Glomerular visceral epithelial cell (primary cell): Measurements from ENCODE around the gene SPACA6.
A peak's percentile ranks its signal among the peaks of the same experiment; 100 is the strongest.

ENCODE experiments used
- DNase-seq: peaks from one replicate; pipeline ENCODE4 v3.0.0-alpha.2; 2016; ENCODE audit errors: extremely low spot score

Gene SPACA6

GRCh38 chr19:51703575-51704515, 10.7 kb downstream of the SPACA6 start:
- DNase-seq: peak; percentile 92

GRCh38 chr19:51704626-51705025, 11.5 kb downstream of the SPACA6 start:
- no peak for DNase-seq

DNA sequence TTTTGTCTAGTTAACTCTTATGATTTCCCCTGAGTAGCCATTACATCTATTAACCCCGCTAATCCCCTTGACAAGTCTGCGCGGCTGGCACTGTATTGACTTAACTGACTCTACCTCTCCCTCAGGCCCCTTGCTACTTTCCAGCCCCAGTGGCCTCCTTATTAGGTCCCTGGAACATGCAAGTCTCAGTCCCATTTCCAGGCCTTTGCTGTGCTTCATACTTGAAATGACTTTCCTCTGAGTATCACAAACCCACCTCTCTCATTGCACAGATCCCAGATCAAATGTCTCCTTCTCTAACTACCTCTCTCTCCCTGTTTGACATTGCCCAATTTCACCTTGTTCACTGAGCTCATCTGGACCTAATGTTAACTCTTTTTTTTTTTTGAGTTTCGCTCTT, 13.2 kb downstream of the SPACA6 start:
- no peak for DNase-seq

DNA sequence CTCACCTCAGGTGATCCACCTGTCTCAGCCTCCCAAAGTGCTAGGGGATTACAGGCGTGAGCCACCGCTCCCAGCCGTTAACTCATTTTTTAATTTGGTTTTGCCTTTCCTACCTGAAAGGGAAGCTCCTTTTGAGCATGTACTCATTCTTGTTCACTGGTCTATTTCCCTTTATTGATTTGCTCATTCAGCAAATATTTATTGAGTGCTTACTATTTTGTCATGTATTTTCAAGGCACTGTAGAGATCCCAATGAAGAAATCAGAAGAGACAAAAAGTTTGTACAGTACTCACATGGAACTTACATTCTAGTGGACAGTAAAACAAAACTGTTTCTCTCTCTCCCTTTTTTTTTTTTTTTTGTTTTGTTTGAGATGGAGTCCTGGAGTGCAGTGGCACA, 13.8 kb downstream of the SPACA6 start:
- no peak for DNase-seq

DNA sequence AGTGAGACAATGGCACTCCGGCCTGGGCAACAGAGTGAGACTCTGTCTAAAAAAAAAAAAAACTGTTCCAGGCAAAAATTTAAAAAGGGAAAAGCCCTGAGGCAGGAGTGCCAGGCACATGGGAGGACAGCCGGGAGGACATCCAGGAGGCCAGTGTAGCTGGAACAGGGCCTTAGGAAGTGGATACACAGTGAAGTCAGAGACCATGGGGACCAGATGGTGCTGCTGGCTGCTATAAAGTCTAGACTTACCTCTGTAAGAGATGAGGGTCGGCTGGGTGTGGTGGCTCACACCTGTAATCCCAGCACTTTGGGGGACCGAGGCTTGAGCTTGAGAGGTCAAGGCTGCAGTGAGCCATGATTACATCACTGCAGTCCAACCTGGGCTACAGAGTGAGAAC, 15.7 kb downstream of the SPACA6 start:
- DNase-seq: no peak

DNA sequence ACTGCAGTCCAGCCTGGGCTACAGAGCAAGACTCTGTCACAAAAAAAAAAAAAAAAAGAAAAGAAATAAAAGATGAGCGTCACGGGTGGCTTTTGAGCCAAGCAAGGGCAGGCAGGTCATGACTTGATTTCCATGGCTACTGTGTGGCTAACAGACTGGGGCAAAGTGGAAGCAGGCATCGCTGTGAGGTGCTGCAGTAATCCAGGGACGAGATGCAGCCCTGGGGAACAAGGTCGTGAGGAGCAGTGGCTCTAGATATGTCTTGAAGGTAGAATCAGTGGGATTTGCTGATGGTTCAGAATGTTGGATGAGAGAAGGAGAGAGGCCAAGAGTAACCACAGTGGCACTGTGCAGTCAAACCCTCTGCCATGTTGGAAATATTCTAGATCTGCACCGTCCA, 16.4 kb downstream of the SPACA6 start:
- DNase-seq: no peak

DNA sequence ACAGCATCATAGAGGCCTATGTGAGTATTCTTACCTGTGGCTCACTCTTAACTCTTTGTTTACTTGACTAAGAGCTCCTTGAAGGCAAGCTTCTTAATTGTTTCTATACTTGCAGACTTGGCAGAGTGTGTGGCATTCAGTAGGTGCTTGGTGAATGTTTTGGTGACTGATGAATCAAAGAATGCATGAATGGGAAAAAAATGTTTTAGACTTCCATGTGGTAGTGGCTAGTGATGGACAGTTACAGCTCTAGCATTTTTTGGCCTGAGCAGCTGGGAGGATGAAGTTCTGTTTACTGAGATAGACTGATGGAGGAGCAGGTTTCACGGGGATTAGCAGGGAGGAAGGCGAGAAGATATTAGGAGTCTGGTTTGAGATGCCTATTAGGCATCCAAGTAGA, 17.0 kb downstream of the SPACA6 start:
- no peak for DNase-seq

GRCh38 chr19:51711702-51712101, 18.6 kb downstream of the SPACA6 start:
- no peak for DNase-seq

DNA sequence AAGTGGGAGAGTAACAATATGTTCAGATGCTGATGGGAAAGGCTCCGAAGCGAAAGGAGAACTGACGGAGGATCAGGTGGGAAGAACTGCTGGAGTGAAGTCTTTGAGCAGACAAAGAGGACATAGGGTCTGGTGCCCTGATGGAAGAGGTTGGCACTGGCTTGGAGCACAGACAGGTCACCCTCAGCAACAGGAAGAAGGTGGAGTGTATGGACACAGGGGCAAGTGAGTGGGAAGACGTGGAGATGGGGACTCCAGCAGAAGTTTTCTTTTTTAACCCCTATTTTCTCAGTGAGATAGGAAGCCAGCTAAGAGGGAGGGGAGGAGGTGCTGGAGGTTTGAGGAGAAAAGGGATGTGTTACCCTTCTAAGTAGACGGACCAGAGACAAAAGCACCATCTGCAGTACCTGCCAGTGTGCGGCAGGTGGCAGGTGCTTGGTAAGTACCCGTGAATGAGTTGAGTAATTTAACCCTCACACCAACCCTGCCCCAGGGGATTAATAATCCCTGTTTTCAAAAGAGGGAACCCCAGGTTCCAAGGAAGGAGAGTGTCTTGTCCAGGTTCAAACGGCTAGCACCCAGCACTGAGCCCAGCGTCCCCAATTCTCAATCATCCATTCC, 19.4 kb downstream of the SPACA6 start:
- DNase-seq: peak; percentile 69

GRCh38 chr19:51713319-51714285, 20.5 kb downstream of the SPACA6 start:
- no peak for DNase-seq

DNA sequence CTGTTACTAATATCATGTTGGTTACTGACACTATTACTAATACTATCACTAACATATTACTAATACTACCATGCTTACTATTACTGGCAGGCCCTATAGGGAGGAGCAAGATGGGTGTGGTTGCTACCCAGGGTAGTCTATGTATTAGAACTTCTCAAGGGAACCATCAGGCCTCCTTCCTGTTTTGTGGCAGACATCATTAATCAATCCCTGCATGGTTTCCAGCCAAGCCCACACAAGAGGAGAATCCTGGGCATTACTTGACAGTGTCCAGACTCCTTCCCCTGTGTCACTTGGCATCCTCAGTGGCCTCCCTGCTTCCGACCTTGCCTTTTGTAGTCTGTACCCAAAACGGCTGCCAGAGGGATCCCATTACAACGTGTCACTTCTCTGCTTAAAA, 21.7 kb downstream of the SPACA6 start:
- no peak for DNase-seq

DNA sequence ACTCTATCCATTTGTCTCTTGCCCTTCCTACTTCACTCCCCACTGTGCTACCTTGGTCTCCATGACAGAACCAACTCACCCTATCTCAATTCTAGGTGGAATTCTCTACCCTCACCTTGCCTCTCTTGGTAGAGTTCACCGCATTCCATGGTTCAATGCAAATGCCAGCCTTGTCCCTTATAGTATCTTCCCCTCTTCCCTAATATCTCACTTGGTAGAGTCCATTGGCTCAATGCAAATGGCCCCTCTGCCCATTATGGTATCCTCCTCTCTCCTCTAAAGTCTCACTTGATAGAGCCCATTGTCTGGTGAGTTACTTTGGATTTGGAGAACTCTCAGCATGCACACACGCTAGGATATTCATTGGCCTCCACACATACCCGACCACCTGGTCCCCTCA, 22.7 kb downstream of the SPACA6 start:
- DNase-seq: no peak

DNA sequence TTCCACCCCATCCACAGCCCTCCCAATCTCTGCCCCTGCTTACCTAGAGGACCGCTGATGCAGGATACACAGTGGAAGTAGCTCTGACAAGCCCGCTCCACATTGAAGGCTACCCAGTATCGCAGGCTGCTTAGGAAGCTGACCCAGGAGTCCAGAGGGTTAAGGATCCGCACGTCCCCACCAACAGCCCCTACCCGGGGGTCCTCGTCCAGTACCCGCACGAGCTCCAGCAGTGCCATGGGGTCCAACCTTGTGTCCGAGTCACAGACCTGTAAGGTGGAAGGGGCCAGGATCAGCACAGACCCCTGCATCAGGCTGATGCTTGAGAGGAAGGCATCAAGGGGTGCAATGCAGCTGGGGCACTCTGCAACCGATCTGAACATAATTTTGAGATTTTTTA, 23.8 kb downstream of the SPACA6 start:
- DNase-seq: no peak

GRCh38 chr19:51719251-51719988, 26.3 kb downstream of the SPACA6 start:
- DNase-seq: no peak

DNA sequence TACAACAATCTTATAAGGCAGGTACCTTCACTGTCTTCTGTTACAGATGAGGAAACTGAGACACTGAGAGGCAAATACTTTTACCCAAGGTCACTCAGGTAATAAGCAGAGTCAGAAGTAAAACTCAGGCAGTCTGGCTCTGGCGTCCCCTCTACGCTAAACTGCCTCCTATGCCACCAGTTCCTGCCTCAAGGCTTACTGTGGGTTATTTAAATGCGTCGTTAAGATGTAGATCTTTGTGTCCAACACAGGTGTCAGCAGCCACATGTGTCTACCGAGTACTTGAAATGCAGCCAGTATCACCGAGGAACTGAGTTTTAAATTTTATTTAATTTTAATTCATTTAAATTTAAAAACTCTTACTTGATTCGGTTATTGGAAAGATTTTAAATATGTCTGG, 28.8 kb downstream of the SPACA6 start:
- DNase-seq: no peak

DNA sequence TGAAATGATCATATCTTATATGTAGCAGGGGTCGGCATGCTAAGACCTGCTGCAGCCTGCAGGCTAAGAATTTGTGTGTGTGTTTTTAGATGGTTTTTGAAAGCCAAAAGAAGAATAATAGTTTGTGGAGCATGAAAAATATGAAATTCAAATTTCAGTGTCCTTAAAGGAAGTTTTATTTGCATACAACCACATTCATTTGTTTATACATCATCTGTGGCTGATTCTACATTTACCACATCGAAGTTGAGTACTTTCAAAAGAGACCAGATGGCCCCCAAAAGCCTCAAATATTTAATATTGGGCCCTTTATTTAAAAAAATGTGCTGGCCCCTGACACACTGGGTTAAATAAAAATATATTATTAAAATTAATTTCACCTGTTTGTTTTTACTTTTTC, 29.4 kb downstream of the SPACA6 start:
- no peak for DNase-seq

DNA sequence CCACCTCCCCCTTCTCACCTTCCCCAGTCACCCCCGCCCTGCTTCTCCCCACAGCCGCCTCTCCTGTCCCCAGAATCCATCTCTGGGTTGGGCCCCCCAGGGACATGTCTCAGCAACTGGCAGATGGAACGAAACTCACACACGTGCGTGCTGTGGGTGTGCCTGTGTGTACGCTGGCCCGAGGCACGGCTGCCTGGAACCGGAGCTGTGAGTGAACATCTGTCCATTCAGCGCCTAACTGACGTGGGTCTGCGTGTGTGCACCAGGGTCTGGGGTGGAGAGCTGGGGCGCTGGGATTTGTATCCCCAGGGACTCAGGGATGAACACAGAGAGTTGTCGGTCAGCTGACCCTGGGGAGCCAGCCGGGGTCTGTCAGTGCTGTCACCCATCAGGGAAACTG, 31.4 kb downstream of the SPACA6 start:
- no peak for DNase-seq

- peak; percentile 98 for DNase-seq
Observed at GRCh38 chr19:51726049-51726448, 32.9 kb downstream of the SPACA6 start.

- peak; percentile 89 for DNase-seq
Observed at GRCh38 chr19:51727349-51727880, 34.3 kb downstream of the SPACA6 start.

DNA sequence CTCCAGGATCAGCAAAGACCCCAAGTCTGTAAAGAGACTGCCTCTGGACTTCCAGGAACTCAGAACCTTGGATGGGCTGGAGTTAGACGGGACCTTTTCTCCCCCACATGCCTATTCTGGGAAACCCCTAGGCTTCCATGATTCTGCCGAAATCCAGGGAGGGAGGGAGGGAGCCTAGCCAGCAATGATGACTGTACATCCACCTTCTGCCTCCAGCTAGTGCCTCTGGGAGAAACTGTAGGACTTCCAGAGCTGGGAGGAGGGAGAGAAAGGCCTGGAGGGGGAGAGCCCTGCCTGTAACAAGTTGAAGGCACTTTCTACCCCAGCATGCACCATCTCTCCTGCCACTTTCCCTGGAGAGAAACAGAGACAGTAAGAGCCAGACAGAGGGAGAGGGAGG, 36.7 kb downstream of the SPACA6 start:
- no peak for DNase-seq
